ENCODE results near the gene GRAMD1B.

- TF ChIP-seq CTCF (conservative IDR thresholded peaks at IDR 0.05): no peak
- TF ChIP-seq EZH2 (IDR thresholded peaks at IDR 0.05; ENCODE audit: low read depth): no peak
Measured at GRCh38 chr11:123526918-123527317, 96.8 kb downstream of the GRAMD1B start.
